ENCODE results near the gene RSPH9.

DNA sequence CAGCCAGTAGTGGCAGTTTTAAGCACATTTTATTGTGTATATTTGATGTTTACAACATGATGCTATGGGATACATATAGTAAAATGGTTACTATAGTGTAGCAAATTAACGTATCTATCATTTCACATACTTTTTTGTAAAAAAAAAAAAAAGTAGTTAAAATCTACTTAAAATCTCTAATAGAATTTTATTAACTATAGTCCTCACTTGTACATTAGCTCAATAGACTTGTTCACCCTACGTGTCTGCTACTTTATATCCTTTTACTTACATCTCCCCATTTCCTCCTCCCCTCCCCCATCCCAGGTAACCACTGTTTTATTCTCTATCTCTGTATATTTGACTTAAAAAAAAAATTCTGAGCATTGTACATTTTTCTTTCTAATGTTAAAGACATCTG, 38.8 kb upstream of the RSPH9 start:
- TF ChIP-seq, protein P1, sequence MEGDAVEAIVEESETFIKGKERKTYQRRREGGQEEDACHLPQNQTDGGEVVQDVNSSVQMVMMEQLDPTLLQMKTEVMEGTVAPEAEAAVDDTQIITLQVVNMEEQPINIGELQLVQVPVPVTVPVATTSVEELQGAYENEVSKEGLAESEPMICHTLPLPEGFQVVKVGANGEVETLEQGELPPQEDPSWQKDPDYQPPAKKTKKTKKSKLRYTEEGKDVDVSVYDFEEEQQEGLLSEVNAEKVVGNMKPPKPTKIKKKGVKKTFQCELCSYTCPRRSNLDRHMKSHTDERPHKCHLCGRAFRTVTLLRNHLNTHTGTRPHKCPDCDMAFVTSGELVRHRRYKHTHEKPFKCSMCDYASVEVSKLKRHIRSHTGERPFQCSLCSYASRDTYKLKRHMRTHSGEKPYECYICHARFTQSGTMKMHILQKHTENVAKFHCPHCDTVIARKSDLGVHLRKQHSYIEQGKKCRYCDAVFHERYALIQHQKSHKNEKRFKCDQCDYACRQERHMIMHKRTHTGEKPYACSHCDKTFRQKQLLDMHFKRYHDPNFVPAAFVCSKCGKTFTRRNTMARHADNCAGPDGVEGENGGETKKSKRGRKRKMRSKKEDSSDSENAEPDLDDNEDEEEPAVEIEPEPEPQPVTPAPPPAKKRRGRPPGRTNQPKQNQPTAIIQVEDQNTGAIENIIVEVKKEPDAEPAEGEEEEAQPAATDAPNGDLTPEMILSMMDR (IDR thresholded peaks at IDR 0.05; ENCODE audit: extremely low read depth in 1 of 2, insufficient read depth in 1 of 2, low read depth in 1 of 2, low read length in 2 of 2) = no peak
- TF ChIP-seq JUN (IDR thresholded peaks at IDR 0.05; ENCODE audit: borderline replicate concordance, insufficient read depth, insufficient read length, low read depth) = no peak
- TF ChIP-seq POLR2AphosphoS5 (IDR thresholded peaks at IDR 0.05; ENCODE audit: insufficient read depth, low read depth, low read length) = no peak
- TF ChIP-seq, protein P2, sequence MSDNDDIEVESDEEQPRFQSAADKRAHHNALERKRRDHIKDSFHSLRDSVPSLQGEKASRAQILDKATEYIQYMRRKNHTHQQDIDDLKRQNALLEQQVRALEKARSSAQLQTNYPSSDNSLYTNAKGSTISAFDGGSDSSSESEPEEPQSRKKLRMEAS (IDR thresholded peaks at IDR 0.05; ENCODE audit: insufficient read depth, insufficient read length) = no peak
- no peak for TF ChIP-seq POLR2A (IDR thresholded peaks at IDR 0.05; ENCODE audit: low read depth, low read length)
- TF ChIP-seq FOS (IDR thresholded peaks at IDR 0.05; ENCODE audit: borderline replicate concordance, insufficient read depth, low read length) = no peak

Measured in endothelial cell of umbilical vein (primary cell).